Iris pigment epithelial cell (primary cell): Measurements from ENCODE around the gene EFNB1.

Experiments used
- DNase-seq: peaks from one replicate; pipeline ENCODE4 v3.0.0-alpha.2; 2011; ENCODE audit warnings: low read depth

Gene EFNB1

DNA sequence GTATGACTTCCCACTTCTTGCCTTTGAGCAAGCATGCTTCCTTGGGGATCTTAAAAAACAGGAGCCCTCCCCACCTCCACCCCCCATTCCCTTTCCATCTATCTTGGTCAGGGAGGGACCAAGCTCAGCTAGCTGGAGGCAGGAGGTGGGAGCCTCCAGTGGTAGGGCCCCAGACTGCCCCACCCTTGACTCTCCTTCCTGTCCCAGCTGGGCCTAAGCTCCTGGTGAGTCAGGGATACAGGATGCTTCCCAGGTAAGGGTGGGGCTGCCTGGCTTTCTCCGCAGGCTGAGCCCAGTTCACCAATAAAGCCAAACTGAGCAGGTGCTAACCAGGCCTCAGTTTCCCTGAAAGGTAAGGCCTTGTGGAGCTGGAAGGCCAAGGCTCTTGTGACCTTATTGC lies 15.2 kb downstream of the EFNB1 start:
- DNase-seq, result no peak

DNA sequence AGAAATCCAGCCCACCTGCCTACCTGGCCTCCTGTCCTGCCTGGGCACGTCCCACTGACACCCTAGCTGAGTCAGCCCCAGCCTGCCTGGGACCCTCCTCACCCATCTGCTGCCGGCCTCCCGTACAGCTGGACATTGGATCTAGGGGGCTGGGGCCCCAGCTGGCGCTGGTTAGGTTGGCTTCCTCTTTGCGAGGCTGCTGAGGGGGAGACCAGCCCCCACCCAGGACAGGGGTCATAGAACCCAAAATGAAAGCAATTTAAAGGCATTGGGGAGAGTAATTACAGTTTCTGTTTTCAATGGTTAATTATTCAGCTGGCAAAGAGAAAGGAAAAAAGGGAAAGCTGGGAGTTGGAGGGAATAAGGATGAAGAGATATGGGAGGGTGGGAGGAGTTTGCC lies 15.8 kb downstream of the EFNB1 start:
- no peak for DNase-seq

DNA sequence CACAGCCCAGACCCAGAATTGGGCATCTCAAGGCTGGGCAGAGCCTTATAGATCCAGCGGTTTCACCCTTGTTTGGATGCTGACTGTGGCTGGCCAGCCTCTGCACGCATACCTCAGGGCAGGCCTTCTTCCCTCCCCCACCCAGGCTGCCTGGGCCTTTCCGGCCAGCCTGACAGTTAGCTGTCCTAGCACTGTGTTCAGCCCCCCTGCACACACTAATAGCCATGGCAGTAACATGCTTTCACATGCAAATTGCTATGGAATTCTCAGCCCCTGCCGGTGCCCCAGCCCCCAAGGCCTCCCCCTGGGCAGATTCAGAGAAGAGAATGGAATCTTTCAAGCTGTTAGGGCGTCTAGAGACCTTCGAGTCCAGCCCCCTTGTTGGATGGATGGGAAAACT lies 17.7 kb downstream of the EFNB1 start:
- no peak for DNase-seq

DNA sequence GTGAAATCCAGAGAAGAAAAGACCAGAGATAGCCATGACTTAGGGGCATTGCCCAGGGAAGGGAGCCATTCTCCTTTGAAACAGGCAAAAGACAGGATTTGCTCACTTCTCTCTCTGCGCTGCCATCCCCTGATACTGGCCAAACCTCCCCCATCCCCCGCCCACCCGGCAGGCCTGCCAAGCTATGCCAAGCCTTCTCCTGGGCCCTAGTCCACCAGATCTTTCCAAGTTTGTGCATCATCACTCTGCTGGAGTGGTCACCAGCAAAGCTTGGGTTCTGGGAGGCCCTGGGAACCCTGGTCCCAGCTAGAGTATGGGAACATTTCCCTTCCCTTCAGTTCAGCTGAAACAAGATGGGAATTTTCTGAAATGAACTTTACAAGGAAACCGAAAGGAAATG lies 18.4 kb downstream of the EFNB1 start:
- DNase-seq, result no peak

DNA sequence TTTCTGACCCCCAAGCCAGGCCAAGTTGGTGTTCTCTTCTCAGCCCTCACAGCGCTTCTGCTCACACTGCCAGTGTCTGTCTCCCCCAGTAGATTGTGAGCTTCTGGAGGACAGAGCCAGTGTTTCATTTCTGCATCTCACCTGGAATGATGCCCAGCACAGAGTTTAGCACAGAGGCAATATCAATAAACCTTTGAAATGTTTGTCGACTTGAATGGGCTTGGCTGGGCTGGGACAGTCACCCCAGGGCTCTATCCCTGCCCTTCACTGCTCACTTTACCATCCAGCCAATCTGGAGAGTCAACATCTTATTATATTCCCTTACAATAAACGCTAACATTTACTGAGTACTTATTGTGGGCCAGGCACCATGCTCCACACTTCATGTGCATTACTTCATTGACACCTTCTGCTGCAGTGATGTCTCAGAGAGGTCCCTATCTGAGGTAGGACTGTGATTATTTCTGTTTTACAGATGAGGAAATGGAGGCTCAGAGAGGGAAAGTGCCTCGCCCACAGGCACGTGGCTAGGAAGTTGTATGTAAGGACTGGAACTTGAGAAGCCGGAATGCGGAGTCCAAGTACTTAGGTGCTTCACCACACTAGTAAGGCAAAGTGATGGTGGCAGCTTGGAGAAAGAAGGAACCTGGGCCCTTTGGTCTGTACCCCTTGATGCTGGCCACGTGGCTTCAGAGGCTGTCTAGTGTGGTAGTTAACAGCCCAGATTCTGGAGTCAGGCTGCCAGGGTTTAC lies 19.5 kb downstream of the EFNB1 start:
- DNase-seq, result no peak

DNA sequence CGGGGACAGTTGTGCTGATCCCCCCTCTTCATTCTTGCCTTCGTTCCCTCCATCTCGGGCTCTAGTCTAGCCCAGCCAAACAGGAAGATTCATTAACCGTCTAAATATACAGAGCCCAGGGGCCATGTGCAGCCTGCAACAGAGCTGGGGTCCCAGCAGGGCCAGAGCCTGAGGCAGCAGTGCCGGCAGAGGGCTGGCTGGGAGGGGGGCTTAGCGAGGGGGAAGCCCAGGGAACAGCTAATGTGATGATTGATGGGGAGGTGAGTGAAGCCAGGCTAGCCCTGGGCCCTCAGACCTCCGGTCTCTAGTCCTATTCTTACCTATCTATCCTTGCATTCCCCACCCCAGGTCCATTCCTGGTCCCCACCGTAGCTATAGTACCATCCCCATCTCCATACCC lies 22.3 kb downstream of the EFNB1 start:
- no peak for DNase-seq

DNA sequence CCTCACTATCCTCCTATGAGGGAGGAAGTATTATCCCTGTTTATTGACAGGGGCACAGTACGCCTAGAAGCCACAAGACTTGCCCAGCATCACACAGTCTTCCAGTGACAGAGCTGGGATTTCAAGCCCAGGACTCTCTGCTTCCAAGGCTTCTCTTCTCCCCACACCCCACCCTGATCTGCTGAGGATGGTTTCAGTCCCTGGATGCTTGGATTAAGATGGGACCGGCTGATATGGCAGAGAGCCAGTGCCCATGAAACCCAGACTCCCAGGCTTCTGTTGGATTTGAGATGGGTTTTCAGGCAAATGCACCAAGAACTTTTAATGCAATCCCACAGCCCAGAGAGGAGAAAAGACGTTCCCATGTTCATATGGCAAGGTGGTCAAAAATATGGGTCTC lies 23.2 kb downstream of the EFNB1 start:
- DNase-seq, result no peak

DNA sequence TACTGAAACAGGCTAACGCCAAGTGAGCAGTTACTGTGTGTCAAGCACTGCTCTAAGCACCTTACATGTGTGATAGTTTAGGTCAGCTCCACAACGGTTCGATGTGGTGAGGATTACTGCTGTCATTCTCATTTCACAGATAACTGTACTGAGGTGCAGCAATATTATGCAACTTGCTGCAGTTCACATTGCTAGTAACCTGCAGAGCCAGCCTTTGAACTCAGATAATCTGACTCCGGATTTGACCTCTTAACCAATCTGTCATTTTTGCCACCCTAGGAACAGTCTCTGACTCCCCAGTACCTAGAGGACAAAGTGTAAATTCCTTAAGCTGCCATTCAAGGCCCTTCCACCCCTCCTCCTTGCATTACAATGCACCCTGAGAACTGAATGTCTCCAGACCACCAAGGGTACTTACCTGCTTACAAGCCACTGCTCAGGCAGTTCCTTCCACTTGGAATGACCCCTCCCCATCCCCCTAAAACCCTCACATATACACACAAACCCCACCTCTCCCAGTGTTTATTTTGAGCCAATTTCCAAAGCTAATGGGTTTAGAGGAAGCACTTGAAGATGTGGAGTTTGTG lies 24.9 kb downstream of the EFNB1 start:
- no peak for DNase-seq

DNA sequence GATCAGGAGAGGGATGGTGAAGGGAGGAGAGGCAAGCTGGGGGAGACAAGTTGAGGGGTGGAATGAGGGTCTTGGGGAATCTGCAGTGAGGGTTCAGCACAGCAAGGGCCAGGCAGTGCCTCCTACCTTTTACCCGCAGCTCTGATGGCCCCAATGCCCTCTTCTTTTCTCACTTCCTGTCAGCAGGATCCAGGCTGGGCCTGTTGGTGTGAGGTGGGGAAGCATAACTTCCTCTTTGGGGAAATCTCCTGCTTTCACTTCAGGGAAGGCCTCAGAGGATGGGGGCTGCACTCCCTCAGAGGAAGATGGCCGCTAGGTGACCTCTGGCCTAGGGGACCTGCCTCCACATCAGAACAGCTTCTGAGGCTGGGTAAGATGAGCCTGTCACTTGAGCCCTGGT lies 36.5 kb downstream of the EFNB1 start:
- no peak for DNase-seq

DNA sequence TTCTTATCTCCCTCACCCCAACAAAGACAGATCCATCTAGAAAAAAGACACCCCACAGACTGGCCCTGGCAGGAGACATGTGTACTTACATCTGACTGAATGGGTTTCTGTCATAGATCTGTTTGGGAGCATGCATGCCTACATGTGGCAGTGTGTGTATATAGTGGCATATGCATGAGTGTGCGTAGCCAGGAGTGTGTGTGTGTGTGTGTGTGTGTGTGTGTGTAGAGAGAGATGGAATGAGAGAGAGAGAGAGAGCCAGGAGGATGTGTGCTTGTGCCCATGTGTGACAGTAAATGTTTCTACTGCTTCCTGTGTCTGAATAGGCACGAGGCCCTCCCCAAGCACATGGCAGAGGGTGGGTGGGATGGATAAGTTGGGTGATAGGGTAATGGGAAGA lies 37.1 kb downstream of the EFNB1 start:
- no peak for DNase-seq

DNA sequence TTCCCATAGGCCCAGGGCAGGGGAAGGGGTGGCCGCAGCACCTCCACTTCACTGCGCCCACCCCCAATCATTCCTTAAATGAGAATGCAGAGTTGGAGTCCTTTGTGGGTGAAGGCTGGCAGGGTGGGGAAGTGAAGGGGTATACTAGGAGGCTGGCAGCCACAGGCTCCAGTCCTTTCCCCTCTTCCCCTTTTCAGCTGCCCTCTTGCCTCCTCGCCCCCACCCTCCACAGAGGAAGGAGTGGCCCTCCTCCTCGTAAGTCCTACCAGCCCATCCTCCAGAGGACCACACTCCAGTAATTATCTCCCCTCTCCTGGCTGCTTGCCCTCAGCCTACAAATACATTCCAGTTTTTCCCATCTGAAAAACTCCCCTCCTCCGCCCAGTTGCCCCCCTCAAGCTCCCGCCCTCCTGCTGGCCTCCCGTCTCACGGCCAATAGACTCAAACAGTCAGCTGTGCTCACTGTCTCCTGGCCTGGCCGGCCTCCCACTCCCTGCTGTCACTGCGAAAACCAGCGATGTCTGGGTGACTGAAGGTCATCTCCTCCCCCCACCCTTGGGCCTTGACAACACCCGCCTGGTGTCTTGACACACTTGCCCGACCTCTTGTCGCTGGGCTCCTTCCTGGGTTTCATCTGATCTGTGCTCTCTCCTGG lies 38.8 kb downstream of the EFNB1 start:
- DNase-seq, result no peak

DNA sequence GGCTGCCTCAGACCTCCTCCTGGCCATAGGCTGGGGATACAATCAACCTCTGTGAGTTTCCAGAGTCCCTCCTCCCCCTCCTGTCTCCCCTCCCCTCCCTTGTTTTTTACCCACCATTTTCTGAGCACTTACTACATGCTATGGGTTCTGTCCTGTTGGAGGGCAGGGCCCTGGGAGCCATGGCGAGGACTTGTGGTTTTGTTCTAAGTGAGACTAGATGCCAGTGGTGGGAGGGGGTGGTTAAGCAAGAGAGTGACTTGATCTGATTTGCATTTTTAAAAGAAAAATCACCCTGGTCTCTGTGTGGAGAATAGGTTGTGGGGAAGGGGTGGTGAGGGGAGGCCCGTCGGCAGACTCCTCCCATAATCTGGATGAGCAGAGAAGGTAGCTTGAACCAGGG lies 39.5 kb downstream of the EFNB1 start:
- peak; percentile 3 for DNase-seq

DNA sequence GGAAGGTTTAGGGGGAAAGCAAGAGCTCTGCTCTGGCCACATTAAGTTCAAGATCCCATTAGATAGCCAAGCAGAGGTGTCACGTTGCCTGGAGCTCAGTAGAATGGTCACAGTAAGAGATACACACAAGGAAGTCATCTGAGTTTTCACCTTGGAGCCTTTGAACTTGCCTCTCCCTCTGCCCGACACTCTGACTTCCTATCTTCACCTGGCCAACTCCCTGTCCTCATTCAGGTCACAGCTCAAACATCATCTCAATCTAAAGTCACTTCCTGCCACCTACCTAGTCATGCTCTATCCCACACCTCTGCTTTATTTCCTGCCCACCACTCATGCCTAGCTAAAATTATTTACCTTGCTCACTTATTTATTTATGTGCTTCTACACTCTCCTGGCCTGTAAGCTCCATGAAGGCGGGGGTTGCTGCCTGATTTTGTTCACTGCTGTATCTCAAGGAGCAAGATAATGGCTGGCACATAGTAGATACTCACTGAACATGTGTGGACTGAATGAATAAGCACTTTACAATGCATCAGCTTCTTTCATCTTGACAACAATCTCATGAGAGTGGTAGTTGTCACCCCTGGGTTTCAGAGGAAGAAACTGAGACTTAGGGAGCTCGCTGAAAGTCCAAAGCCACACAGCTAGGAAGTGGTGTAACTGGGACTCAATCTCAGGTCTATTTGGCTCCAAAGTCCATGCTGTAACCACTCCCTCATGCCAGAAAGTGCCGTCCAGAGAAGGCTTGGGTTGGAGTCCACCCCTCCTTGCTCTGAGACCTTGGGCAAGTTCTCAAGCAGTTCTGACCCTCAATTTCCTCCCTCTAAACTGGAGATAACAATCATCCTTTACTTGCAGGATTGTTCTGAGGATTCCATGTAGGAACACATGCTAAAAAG lies 40.3 kb downstream of the EFNB1 start:
- no peak for DNase-seq

DNA sequence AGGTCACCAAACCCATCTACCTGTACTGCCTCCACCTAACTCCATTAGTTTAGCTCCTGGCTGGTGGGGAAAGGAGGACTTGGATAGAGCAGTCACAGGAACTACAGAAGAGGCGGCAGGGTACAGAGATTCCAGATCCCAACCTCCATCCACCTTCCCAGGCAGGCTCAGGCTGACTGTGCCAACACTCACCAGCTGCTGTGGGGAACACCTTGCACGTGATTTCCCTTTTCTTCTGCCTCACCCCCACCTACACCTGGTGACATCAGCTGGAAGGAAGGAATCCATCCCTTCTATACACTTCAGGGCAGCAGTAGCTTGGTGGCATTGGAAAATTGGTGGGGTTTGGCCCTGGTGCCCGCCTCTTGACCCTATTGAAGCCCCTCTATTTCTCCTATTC lies 41.5 kb downstream of the EFNB1 start:
- no peak for DNase-seq

DNA sequence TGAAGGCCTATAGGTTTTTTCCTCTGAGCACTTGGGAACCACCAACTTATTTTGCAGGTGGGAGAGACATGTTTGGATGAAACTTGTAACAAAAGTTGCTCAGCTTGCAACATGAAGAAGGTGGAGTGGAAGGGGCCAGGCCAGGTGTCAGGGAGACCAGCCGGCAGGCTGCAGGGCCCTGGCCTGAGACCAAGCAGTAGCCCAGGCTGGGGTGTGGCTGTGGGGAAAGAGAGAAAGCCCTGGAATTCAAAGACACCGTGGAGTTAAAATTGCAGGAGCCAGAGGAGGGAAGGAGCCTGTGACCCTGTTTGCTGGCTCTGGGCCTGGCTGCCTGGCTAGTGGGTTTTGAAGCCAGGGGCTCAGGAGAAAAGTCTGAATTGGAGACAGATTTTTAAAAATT lies 43.4 kb downstream of the EFNB1 start:
- DNase-seq, result no peak

DNA sequence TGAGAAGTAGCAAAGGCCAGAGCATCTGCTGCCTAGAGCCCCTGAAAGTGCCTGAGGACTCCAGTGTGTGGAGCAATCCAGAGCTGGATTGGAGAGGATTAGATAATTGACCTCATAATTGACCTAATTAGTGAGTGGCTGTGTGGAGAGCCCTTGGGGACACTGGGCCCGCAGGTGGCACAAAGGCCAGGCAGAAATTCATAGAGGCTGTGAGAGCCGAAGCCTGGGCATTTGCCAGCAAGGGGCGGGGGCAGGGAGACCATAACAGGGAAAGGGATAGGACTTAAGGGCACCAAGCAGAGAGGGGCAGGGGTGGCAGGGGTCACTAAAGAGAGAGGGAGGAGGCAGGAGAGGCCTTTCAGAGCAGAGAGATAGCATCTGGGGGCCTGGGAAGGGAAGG lies 45.3 kb downstream of the EFNB1 start:
- no peak for DNase-seq

DNA sequence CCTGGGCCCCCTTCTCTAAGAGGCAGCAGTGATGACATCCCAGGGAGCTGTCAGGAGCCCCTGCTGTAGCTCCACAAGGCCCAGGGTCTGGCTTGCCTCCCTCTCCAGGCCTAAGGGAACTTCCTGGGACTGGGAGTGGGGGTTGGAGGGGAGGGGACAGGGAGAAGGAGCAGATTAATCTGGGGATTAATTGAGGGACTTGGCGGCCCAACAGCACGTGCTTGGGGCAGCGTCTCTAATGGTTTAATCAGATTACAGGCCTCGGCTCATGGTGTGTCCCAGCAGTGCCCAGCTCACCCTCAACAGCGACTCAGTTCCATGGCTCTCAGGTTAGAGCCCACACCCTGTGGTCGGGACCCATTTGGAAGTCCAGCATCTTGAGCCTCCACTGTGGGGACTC lies 47.9 kb downstream of the EFNB1 start:
- DNase-seq, result no peak

DNA sequence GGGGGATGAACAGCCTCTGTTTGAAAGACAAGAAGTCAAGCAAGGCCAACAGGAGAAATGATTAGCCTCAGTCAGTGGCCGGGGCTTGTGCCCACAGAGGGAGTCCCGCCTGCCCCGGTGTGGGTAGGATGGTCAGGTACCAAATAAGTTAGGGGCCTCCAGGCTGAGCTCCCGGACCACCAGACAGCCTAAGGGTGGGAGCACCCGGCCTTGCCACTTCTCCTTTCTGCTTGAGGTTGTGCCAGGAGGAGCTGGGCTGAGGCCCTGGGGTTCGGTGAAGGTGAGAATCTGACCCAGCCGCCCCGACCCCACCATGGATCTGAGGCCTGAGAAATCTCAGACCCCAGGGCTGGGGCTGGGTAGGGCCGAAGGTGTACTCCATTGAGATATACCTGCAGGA lies 48.8 kb downstream of the EFNB1 start:
- no peak for DNase-seq

DNA sequence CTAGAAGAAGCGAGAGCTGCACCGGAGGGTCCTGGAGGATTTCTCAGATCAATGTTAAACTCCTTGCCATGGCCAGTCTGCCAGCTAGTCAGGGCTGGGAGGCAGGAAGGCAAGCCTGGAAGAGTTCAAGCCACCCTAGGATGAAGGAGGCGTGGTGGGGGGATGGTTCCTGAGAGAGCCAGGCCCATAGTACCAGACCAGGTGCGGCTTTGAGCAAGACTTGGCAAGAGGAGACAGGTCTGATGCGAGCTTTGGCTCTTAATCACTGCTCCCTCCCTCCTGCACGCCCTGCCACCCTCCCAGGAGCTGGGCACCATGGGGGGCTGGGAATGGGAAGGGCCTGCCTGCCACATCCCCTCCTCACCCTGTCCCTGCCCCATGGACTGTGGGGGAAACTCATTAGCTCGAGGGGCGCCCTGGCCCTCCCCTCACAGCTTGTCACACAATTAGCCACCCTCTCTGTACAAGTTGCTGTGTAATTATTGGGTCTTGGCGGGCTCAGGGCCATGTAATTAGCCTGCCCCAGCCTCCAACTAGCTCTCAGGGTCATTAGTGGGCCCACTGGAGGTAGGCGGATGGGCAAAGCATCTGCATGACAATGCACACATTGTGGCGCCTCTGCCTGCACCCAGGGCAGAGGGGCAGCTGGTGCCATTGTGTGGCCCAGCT lies 50.3 kb downstream of the EFNB1 start:
- DNase-seq, result no peak

DNA sequence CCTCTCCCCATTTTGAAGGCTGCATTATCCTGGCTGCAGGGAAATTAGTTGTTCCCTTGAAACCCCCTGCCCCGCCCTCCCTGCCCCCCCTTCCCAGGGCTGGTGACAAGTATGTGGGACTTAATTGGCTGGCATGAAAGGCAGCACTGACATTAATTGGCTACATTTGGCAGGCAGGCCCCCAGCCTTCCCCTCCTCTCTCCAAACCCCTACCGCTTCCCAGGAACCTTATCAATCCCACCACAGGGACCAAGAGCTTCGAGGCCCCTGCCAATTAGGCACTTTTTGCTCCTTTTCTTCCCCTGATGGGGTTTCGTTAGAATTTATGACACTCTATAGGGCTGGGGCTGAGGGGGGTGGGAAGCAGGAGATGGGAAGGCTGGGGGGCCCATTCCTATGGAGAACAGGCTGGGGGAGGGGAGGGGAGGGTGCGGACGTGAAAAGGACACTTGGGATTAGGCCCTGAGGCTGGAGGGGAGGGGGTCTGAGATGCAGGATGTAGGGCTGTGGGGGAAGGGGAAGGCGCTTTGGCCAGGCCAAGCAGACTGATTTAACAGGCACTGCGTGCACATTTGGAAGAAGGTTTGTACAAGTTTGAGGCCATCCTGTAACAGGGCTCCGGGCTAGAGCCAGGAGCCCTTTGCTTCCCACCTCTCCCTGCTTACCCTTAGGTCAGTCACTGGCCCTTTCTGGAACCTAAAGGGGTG lies 52.2 kb downstream of the EFNB1 start:
- DNase-seq, result no peak

DNA sequence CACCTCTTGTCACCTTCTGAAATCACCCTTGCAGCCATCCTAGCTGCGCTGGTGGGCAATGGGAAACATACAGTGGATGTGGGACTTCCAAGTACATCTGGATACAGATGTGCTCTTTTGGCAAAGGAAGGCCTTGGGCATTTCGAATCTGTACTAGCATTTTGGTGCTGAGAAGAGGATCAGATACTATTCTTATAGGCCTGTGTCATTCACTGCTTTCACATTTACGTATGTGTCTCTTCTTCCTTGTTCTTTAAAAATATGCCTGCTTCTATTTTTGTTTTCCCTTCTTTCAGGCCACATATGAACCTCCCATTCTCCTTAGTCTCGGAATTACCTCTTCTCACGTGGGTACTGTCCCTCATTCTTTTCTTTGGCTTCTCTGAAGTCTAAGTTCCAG lies 53.1 kb downstream of the EFNB1 start:
- DNase-seq, result no peak

DNA sequence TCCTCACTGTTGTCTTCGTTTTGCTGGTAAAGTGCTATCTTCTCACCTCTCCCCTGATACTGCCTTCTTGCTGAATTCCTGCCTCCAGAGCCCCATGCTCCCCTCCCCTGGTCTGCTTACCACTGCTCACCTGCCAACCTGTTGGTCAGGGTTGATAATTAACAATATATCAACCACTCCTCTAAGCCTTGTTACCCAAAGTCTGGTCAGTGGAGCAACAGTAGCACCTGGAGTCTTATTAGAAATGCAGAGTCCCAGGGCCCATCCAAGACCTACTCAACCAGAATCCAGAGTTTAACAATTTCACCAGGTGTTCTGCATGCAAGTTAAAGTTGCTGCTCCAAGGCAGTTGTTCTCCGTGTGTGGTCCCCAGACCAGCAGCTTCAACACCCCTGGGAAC lies 55.0 kb downstream of the EFNB1 start:
- no peak for DNase-seq
